Measurements from ENCODE around the gene XPC.
A peak's percentile ranks its signal among the peaks of the same experiment; 100 is the strongest.
"Not testable (repeated sequence)": the region's sequence is repeated elsewhere in the genome, so short reads cannot be mapped to it uniquely, and the experiment has no call there.

Gene XPC

DNA sequence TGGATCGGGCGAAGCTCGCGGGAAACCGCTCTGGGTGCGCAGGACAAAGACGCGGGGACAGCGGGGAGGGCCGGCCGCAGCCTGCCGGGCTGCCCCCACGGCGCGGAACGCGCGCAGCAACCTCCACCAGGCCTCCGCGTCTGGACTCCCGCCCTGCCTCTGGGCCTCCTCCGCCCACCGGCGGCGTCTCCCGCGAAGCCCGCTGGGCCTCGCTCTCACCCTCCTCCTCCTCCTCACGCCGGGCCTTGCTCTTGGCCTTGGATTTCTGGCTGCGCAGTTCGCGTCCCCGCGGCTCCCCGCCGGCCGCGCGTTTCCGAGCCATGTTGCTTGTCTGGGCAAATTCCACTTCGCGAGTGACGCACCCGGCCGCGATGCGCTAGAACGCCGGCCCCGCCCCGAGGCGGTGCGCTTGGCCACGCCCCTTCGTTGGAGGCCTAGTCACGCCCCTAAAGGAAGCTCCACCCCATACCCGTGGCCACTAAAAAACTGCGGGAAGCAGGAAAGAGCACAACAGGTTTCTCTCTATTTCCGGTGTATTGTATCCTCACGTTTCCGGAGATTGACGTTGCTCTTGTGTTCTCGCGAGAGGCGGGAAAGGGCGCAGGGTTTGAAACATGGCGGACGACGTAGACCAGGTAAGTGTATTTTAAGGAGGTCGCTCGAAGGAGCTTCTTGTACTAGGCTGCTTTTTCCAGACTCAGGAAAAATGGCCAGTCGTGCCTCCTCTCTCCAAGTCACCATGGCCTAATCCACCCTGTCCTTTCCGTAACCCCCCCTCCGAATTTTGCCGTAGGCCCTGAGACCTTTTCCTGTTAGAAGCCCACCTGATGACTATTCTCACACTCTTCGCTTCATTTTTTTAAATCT, at the start of gene XPC, which contains the start of gene LSM3:
Gene XPC (minus strand): TSS at position 355 of the 867 bp plus-strand sequence. CDS start 33 bp downstream, at position 322.
Gene LSM3 (plus strand): TSS at position 571 of the 867 bp plus-strand sequence. CDS start 44 bp downstream, at position 615.
- peaks cover 80% of the 10 kb centered on the region for H3K4me1 Mint-ChIP-seq
- H3K27me3 Mint-ChIP-seq, result no peaks in the 10 kb centered on the region
- H3K4me3 Mint-ChIP-seq, result peak within 1 kb of the TSS; percentile 99
- H3K36me3 Mint-ChIP-seq, result peaks cover 8% of the 10 kb centered on the region
- H3K9me3 Mint-ChIP-seq, result no peaks in the 10 kb centered on the region
- peak within 1 kb of the TSS; percentile 100 for H3K27ac Mint-ChIP-seq

DNA sequence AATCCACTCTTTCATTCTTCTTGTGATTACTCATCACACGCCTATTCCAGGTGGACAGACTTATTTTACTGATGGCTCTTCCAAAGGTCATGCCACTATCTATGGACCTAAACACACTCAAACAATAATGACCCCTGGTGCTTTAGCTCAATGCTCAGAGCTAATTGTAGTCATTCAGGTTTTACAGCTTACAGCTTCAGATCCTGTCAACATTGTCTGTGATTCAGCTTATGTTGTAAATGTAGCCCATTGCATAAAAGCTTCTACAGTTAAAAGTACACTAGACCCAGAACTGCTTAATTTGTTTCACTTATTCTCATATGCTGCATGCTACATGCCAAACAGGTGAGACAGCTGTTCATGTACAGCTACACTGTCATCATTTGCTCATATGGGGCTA, 49.5 kb upstream of the XPC start:
- Mint-ChIP-seq H3K4me1 (peaks cover 3% of the 10 kb centered on the region), H3K27ac (no peak overlapping the region), H3K27me3 (peaks cover 14% of the 10 kb centered on the region), H3K36me3 (peaks cover 4% of the 10 kb centered on the region), H3K4me3 (no peak overlapping the region), H3K9me3 (no peaks in the 10 kb centered on the region)

DNA sequence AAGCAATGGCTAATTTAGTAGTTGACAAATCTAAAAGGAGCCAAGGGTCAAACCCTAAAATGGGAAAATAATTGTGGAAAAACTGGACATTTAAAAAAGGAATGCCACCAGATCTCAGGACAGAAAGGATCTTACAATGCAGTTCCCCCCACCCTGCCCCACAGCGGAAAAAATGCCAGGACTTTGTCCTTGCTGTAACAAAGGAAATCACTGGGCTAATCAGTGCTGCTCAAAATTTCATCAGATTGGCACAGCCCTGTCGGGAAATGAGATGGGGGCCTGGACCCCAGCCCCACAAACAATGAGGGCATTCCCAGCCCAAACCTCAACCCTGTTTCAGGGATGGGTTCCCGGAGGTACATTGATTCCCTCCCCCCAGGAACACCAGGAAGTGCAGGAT, 48.0 kb upstream of the XPC start:
- not testable (repeated sequence) for H3K27ac Mint-ChIP-seq, H3K4me3 Mint-ChIP-seq, H3K9me3 Mint-ChIP-seq, H3K36me3 Mint-ChIP-seq, H3K27me3 Mint-ChIP-seq, H3K4me1 Mint-ChIP-seq

DNA sequence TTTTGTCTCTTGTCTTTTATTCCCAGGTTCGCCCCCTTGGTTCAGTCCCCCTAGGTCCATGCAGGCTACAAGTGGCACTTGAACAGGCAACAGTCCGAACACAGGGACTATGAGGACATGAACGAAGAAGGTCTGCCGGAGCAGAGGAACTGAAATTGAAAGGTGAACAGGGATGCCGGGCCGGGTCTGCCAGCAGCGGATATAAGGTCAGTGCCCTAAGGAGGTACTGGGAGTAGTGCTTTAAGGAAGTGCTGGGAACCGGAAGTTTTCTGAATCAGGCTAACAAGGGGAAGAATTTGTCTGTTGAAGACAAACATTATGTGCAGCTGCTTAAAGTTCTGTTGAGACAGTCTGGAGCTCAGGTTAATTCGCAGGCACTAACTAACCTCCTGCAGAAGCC, 47.0 kb upstream of the XPC start:
- peaks cover 15% of the 10 kb centered on the region for H3K9me3 Mint-ChIP-seq
- H3K27ac Mint-ChIP-seq, result no peak overlapping the region
- H3K36me3 Mint-ChIP-seq, result peaks cover 13% of the 10 kb centered on the region
- no peak overlapping the region for H3K4me3 Mint-ChIP-seq
- H3K4me1 Mint-ChIP-seq, result no peaks in the 10 kb centered on the region
- H3K27me3 Mint-ChIP-seq, result peaks cover 3% of the 10 kb centered on the region

DNA sequence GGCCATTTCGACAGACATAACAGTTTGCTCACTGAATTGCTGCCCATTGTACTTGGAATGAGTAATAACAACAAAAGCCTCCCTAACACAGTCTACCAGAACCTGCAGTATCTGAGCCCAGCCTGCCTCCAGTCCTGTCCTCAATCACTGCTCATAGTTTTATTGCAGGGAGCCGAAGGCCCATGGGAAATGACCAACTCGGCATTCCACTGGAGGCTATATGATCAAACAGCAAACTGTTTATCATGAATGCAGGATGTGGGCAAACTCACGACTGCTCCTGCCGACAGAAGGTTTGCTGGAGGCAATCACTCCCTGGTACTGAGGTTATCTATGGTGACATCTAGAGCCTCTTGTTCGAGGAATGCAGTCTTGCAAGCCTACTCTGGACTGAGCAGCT, 46.5 kb upstream of the XPC start:
- peaks cover 3% of the 10 kb centered on the region for H3K27me3 Mint-ChIP-seq
- H3K4me1 Mint-ChIP-seq, result no peaks in the 10 kb centered on the region
- H3K4me3 Mint-ChIP-seq, result no peak overlapping the region
- H3K36me3 Mint-ChIP-seq, result peaks cover 14% of the 10 kb centered on the region
- no peak overlapping the region for H3K27ac Mint-ChIP-seq
- H3K9me3 Mint-ChIP-seq, result peaks cover 15% of the 10 kb centered on the region

DNA sequence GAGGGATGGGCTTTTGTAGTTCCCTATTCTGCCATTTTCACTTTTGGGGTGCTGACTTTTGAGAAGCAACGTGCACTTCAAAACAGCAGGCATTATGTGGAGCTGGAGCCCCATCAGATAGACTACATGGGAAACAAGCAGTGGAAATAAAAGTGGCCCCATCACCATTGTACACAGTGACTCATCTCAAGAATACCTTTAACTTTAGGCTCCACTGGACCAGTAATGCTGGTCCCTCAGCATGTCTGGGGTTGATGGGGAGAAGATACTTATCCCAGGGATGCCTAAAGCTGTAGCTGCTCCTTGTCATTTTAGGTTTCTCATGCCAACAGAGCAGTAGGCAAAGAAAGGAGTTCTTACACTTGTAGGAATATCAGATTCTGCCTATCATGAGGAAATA, 45.2 kb upstream of the XPC start:
- no peaks in the 10 kb centered on the region for H3K4me1 Mint-ChIP-seq
- H3K9me3 Mint-ChIP-seq, result peaks cover 15% of the 10 kb centered on the region
- peaks cover 14% of the 10 kb centered on the region for H3K36me3 Mint-ChIP-seq

DNA sequence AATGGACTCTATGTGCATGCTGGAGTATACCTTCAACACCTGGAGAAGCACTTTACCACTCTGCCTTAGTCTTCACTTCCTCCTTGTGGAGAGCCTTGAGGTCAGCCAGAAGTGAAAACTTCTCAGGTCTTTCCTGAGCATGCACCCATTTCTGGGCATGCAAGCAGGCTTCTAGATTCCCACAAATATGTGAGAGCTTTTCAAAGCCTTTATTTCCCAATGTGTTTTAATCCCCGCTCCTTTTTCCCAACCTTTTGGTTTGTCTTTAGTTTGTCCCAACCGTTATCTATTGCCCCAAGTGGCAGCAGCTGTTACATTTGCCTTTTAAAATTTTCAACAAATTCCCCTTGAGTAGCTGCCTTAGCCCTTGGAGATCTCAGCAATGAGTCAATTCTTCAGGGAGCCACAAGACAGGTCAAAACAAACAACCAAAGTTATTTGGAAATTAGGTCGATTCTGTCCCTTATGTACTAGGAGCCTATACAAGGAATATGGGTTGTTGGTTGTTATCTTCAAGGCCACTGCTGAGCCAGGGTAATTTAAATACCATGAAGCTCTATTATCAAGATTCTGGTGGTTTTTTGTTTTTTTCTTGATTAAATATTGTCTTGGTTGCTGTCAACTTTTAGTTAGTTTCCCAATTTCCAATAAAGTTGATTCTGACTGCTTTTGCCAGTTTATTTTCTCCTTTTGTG, 44.6 kb upstream of the XPC start:
- Mint-ChIP-seq H3K27ac (no peak overlapping the region), H3K9me3 (peaks cover 15% of the 10 kb centered on the region), H3K4me1 (no peaks in the 10 kb centered on the region), H3K4me3 (no peak overlapping the region), H3K36me3 (peaks cover 16% of the 10 kb centered on the region), H3K27me3 (peaks cover 3% of the 10 kb centered on the region)

More for the DNA sequence above, 45.2 kb upstream of the XPC start:
- no peak overlapping the region for H3K4me3 Mint-ChIP-seq
- no peak overlapping the region for H3K27ac Mint-ChIP-seq
- H3K27me3 Mint-ChIP-seq, result peaks cover 3% of the 10 kb centered on the region

DNA sequence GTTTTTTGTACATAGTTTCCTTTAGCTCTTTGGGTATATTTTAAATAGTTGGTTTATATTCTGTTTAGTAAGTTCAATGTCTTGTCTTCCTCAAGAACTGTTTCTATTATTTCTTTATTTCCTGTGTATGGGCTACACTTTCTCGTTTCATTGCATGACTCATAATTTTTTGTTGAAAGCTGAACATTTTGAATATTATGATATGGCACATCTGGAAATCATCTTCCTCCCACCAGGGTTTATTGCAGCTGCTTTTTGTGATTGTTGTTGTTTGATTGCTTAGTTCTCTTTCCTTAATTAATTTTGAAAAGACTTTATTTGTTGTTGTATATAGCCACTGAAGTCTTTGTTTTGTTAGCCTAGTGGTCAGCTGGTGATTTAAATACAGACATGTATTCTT, 44.1 kb upstream of the XPC start:
- Mint-ChIP-seq H3K9me3 (peaks cover 15% of the 10 kb centered on the region), H3K27me3 (peaks cover 3% of the 10 kb centered on the region), H3K4me1 (no peaks in the 10 kb centered on the region), H3K27ac (no peak overlapping the region), H3K4me3 (no peak overlapping the region), H3K36me3 (peaks cover 17% of the 10 kb centered on the region)

DNA sequence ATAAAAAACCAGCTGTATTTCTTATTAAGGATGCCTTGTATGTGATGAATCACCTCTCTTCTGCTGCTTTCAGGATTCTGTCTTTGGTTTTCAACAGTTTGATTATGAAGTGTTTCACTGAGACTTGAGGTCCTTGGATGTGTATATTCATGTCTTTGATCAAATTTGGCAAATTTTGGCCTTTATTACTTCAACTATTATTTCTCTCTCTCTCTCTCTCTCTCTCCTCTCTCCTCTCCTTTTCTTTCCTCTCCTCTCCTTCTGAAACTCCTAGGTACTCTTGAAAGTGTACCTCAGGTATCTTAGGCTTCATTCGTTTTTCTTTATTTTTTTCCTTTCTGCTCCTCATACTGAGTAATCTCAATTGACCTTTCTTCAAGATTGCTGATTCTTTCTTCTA, 43.5 kb upstream of the XPC start:
- Mint-ChIP-seq H3K4me3 (no peak overlapping the region), H3K27ac (no peak overlapping the region), H3K4me1 (peaks cover under 1% of the 10 kb centered on the region), H3K9me3 (peaks cover 15% of the 10 kb centered on the region), H3K27me3 (peaks cover 3% of the 10 kb centered on the region), H3K36me3 (peaks cover 17% of the 10 kb centered on the region)

DNA sequence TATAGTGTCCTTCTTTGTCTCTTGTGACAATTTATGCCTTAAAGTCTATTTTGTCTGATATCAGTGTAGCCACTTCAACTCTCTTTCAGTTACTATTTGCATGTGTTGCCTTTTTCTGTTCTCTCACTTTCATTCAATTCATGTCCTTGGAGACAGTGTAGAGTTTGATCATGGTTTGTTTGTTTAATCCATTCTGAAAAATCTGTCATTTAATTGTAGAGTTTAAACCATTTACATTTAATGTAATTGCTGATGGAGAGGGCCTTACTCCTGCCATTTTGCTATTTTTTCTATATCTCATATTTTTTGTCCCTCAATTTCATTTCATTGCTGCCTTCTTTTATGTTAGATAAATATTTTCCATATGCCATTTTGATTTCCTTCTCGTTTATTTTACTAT, 42.5 kb upstream of the XPC start:
- H3K9me3 Mint-ChIP-seq, result peaks cover 15% of the 10 kb centered on the region
- H3K4me1 Mint-ChIP-seq, result peaks cover 7% of the 10 kb centered on the region
- no peak overlapping the region for H3K27ac Mint-ChIP-seq
- H3K27me3 Mint-ChIP-seq, result peaks cover 1% of the 10 kb centered on the region
- peaks cover 17% of the 10 kb centered on the region for H3K36me3 Mint-ChIP-seq
- H3K4me3 Mint-ChIP-seq, result no peak overlapping the region

DNA sequence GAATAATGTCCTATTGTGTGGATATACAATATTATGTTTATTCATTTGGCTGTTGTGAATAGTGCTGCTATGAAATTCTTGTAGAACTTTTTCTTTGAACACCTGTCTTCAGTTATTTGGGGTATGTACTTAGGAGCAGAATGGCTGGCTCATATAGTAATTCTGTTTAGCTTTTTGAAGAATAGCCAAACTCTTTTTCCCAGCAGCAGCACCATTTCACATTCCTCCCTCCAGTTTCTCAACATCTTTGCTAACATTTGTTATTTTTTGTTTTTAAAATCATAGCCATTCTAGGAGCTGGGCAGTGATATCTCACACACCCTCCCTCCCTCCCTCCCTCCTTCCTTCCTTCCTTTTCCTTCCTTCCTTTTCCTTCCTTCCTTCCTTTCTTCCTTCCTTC, 40.0 kb upstream of the XPC start:
- H3K4me3 Mint-ChIP-seq, result peak overlapping the region; percentile 38
- peaks cover 15% of the 10 kb centered on the region for H3K9me3 Mint-ChIP-seq
- no peak overlapping the region for H3K27ac Mint-ChIP-seq
- H3K27me3 Mint-ChIP-seq, result peaks cover 1% of the 10 kb centered on the region
- H3K36me3 Mint-ChIP-seq, result peaks cover 17% of the 10 kb centered on the region
- H3K4me1 Mint-ChIP-seq, result peaks cover 7% of the 10 kb centered on the region

DNA sequence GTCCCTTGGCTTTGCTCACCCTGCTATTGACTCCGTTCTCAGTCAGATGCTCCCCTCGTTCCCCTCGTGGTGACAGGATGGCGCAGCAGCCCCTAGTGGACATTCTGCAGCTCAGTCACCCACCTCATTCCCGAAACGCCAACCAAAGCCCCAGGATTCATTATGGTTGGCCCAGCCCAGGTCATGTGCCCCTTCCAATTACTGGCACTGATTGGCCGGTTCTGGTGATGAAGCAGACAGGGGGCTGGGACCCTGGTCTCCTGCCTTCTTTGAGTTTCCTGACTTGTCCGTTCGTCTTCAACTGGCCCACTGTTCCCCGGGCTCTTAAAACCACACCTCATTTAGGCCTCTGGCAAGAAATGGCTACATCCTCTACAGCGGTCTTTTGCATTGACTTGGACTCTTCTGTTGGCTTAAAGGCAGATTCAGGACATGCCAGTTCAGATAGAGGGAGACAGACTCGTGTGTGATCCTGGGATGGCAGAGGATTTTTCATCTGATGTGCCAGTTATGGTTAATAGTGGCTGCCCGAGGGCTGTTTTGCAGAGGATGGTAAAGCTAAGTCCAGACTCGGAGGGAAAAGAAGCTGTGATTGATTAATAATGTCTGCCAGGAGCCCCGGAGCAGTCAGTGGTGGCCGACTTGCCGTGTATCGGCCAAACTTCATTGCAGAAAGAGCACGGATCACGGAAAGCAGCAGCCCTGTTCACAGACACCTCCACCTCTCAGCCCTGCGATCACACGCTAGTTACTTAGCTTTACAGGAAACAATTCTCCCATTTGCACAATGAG, 38.1 kb upstream of the XPC start:
- Mint-ChIP-seq H3K36me3 (peaks cover 11% of the 10 kb centered on the region), H3K9me3 (peaks cover 6% of the 10 kb centered on the region), H3K27ac (peak overlapping the region; percentile 89), H3K4me1 (peaks cover 7% of the 10 kb centered on the region), H3K27me3 (no peaks in the 10 kb centered on the region), H3K4me3 (peak overlapping the region; percentile 93)

DNA sequence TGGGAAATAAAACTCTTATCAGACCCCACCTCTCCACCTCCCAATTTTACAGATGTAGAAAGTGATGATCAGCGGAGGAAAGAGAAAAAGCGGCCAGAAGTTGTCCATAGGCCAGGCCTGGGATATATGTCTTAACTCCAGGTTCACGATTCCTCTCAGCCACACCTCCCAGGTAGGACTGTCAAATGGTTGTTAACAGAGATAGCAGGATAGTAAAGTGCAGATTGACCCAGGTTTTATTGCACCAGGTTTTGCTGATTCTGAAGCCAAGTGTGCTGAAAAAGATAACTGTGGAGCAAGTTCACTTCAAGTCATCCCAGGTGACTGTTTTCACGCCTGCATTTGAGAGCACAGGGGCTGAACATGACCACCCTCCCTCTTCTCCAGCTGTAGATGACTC, 36.4 kb upstream of the XPC start:
- Mint-ChIP-seq H3K36me3 (peaks cover 3% of the 10 kb centered on the region), H3K27ac (no peak overlapping the region), H3K4me3 (no peak overlapping the region), H3K9me3 (no peaks in the 10 kb centered on the region), H3K4me1 (peaks cover 7% of the 10 kb centered on the region), H3K27me3 (no peaks in the 10 kb centered on the region)

DNA sequence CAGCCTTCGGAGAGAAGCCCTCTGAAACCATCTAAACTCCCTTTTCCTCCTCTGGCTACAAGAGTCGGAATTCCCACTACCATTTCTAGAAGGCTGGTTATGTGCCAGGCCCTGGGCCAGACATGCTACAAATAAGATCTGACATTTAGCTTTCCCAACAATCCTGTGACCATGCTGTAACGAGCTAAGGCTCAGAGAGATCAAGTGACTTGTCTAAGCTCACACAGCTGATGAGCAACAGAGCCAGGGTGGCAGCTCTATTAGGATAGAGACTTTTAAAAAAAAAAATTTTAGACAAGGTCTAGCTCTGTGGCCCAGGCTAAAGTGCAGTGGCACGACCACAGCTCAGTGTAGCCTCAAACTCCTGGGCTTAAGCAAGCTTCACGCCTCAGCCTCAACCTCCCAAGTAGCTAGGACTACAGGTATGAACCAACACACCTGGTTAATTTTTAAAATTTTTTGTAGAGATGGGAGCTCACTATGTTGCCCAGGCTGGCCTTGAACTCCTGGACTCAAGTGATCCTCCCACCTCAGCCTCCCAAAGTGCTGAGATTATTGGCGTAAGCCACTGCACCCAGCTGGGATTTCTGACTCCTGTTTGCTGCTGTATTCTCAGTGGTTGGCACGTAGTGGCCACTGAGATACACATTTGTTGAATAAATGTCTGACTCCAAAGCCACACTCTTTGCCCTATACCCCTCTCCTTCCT, 34.8 kb upstream of the XPC start:
- Mint-ChIP-seq H3K36me3 (peaks cover 3% of the 10 kb centered on the region), H3K4me3 (no peak overlapping the region), H3K4me1 (peaks cover 7% of the 10 kb centered on the region), H3K9me3 (no peaks in the 10 kb centered on the region), H3K27me3 (no peaks in the 10 kb centered on the region), H3K27ac (no peak overlapping the region)

DNA sequence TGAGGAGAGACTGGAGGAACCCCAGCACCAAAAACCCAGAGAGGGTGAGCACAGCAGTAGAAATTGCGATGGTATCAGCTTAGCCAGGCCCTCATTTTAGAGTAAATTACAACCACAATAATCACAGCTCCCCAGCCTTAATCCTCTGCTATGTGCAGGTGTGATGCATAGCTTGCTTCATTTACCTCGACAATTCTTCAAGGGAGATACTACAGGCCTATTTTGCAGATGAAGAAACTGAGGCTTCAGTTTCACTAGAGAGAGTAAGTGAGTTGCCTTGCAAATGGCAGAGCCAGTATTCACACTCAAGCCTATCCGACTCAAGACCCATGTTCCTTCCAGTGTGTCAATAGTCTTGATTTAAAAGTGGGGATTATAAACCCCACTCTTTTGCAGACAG, 33.6 kb upstream of the XPC start:
- H3K4me3 Mint-ChIP-seq, result no peak overlapping the region
- H3K9me3 Mint-ChIP-seq, result no peaks in the 10 kb centered on the region
- peaks cover 7% of the 10 kb centered on the region for H3K4me1 Mint-ChIP-seq
- H3K36me3 Mint-ChIP-seq, result no peaks in the 10 kb centered on the region
- H3K27ac Mint-ChIP-seq, result no peak overlapping the region
- H3K27me3 Mint-ChIP-seq, result no peaks in the 10 kb centered on the region
